ENCODE measurements around the gene CLTCL1. TPM values are rescaled to one million over a fixed set of nuclear protein-coding genes. Genes with fewer than 3 reads are reported as not detected.

CLTCL1 gene
- total RNA-seq, 1 experiment from 2014 or later = 7.9 TPM

- H3K4me3 ChIP-seq (ENCODE audit: low read depth, low read length) = no peak overlapping the region
- no peaks in the 10 kb centered on the region for H3K27me3 ChIP-seq (replicated peaks; ENCODE audit: control insufficient read depth, insufficient read depth, low read length)
- TF ChIP-seq CTCF (IDR thresholded peaks at IDR 0.05; ENCODE audit: insufficient read depth in 1 of 2, low read depth in 1 of 2, low read length in 1 of 2, severe bottlenecking in 1 of 2, unreplicated experiment in 1 of 2) = no peak
- intact Hi-C loops (cut with micrococcal nuclease; ENCODE audit: unreplicated experiment) = no loop called here
- Mint-ChIP-seq H3K9me3 (ENCODE audit: unreplicated experiment) (no peaks in the 10 kb centered on the region), H3K36me3 (ENCODE audit: insufficient read depth, unreplicated experiment) (no peaks in the 10 kb centered on the region), H3K4me1 (ENCODE audit: low read depth, unreplicated experiment) (no peaks in the 10 kb centered on the region), H3K4me3 (ENCODE audit: unreplicated experiment) (no peak overlapping the region), H3K27ac (ENCODE audit: unreplicated experiment) (no peak overlapping the region), H3K27me3 (ENCODE audit: insufficient read depth, unreplicated experiment) (no peaks in the 10 kb centered on the region)
- no peaks in the 10 kb centered on the region for H3K9me3 ChIP-seq
- DNase-seq = no peak
- BruUV-seq (replicated peaks) = no TSS peak
- H3K4me1 ChIP-seq = no peaks in the 10 kb centered on the region
- CTCF ChIA-PET = no interaction called here
- no peaks in the 10 kb centered on the region for H3K36me3 ChIP-seq (ENCODE audit: control insufficient read depth, insufficient read depth, low read length)
- POLR2A ChIA-PET = no interaction called here
Measured at GRCh38 chr22:19208287-19208847, 83.2 kb downstream of the CLTCL1 start.

- no peaks in the 10 kb centered on the region for H3K4me1 Mint-ChIP-seq (ENCODE audit: low read depth, unreplicated experiment)
- H3K27me3 Mint-ChIP-seq (ENCODE audit: insufficient read depth, unreplicated experiment) = no peaks in the 10 kb centered on the region
- ChIA-PET POLR2A (no interaction called here), CTCF (no interaction called here)
- no peaks in the 10 kb centered on the region for H3K27me3 ChIP-seq (replicated peaks; ENCODE audit: control insufficient read depth, insufficient read depth, low read length)
- TF ChIP-seq CTCF (IDR thresholded peaks at IDR 0.05; ENCODE audit: insufficient read depth in 1 of 2, low read depth in 1 of 2, low read length in 1 of 2, severe bottlenecking in 1 of 2, unreplicated experiment in 1 of 2) = no peak
- BruUV-seq (replicated peaks) = no TSS peak
- H3K4me3 Mint-ChIP-seq (ENCODE audit: unreplicated experiment) = no peak overlapping the region
- H3K36me3 Mint-ChIP-seq (ENCODE audit: insufficient read depth, unreplicated experiment) = peaks cover under 1% of the 10 kb centered on the region
- no peak overlapping the region for H3K27ac Mint-ChIP-seq (ENCODE audit: unreplicated experiment)
- no peaks in the 10 kb centered on the region for H3K4me1 ChIP-seq
- H3K9me3 Mint-ChIP-seq (ENCODE audit: unreplicated experiment) = no peaks in the 10 kb centered on the region
- intact Hi-C loops (cut with micrococcal nuclease; ENCODE audit: unreplicated experiment) = no loop called here
- no peaks in the 10 kb centered on the region for H3K9me3 ChIP-seq
- H3K36me3 ChIP-seq (ENCODE audit: control insufficient read depth, insufficient read depth, low read length) = no peaks in the 10 kb centered on the region
- DNase-seq = no peak
- no peak overlapping the region for H3K4me3 ChIP-seq (ENCODE audit: low read depth, low read length)
Measured at GRCh38 chr22:19207884-19208283, 83.6 kb downstream of the CLTCL1 start.

GRCh38 chr22:19207401-19207808 lies 84.1 kb downstream of the CLTCL1 start:
- H3K9me3 Mint-ChIP-seq (ENCODE audit: unreplicated experiment) = no peaks in the 10 kb centered on the region
- H3K27me3 Mint-ChIP-seq (ENCODE audit: insufficient read depth, unreplicated experiment) = no peaks in the 10 kb centered on the region
- peak in 1 of 2 experiments; percentile 10 for DNase-seq
- no peak overlapping the region for H3K4me3 Mint-ChIP-seq (ENCODE audit: unreplicated experiment)
- H3K4me1 ChIP-seq = no peaks in the 10 kb centered on the region
- H3K9me3 ChIP-seq = no peaks in the 10 kb centered on the region
- CTCF ChIA-PET = no interaction called here
- intact Hi-C loops (cut with micrococcal nuclease; ENCODE audit: unreplicated experiment) = no loop called here
- no peak overlapping the region for H3K27ac Mint-ChIP-seq (ENCODE audit: unreplicated experiment)
- no peak for TF ChIP-seq CTCF (IDR thresholded peaks at IDR 0.05; ENCODE audit: insufficient read depth in 1 of 2, low read depth in 1 of 2, low read length in 1 of 2, severe bottlenecking in 1 of 2, unreplicated experiment in 1 of 2)
- no peaks in the 10 kb centered on the region for H3K27me3 ChIP-seq (replicated peaks; ENCODE audit: control insufficient read depth, insufficient read depth, low read length)
- POLR2A ChIA-PET = no interaction called here
- no TSS peak for BruUV-seq (replicated peaks)
- H3K4me3 ChIP-seq (ENCODE audit: low read depth, low read length) = no peak overlapping the region
- H3K36me3 ChIP-seq (ENCODE audit: control insufficient read depth, insufficient read depth, low read length) = no peaks in the 10 kb centered on the region
- H3K36me3 Mint-ChIP-seq (ENCODE audit: insufficient read depth, unreplicated experiment) = peaks cover 6% of the 10 kb centered on the region
- H3K4me1 Mint-ChIP-seq (ENCODE audit: low read depth, unreplicated experiment) = no peaks in the 10 kb centered on the region

Data from Caco-2 (cell line).